ENCODE measurements around the gene CLIP2.

GRCh38 chr7:74311305-74311744 is 22.1 kb downstream of the CLIP2 start:
- TF ChIP-seq CTCF (IDR thresholded peaks at IDR 0.05) (no peak), POLR2A (IDR thresholded peaks at IDR 0.05) (no peak), EP300 (IDR thresholded peaks at IDR 0.05) (no peak), POLR2AphosphoS5 (IDR thresholded peaks at IDR 0.05) (no peak)

Data from sigmoid colon (tissue), 4 donors.